ENCODE results near the gene FBXL19. TPM values are rescaled to one million over a fixed set of nuclear protein-coding genes. Genes with fewer than 3 reads are reported as not detected.

FBXL19 gene
- total and polyA plus RNA-seq, 2 of the 13 experiments (the other 11 are each of a cell fraction or from before 2014, with no cell fraction given) = 6.0 to 13.7 TPM

DNA sequence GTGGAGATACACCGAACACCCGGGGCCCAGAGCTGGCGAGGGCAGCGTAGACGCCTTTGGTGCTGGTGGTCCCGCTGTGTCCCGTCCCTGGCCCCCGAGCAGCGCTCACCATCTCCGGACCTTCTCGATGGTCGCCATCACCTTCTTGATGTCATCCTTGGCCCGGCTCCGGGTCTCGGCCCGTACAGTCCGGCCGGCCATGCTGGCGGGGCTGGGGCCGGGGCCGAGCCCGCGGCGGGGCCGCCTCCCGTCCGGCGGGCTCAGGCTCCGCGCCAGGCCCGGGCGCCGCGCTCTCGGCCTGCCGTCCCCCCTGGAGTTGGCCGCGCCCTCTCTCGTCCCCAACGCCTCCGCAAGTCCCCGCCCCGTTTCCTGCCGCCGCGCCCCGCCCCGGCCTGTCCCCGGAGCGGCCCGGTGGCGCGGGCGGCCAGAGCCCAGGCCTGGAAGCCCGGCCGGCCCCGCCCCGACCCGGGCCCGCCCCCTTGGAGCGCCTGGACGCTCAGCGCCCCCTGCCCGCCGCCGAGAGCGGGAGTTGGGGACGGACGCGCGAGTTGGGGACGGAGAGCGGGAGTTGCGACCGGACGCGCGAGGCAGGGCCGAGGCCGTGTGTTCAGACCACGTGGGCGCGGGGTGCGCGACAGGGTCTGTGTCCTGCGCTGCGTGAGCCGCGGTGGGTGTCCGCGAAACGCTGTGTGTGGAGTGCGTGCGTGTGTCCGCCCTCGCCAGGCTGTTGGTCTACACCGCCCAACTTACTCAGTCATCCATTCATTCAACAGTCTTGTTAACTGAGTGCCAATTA is 29.4 kb upstream of the FBXL19 start, which contains the start of gene BCL7C (continued):
- TF ChIP-seq, protein P1, sequence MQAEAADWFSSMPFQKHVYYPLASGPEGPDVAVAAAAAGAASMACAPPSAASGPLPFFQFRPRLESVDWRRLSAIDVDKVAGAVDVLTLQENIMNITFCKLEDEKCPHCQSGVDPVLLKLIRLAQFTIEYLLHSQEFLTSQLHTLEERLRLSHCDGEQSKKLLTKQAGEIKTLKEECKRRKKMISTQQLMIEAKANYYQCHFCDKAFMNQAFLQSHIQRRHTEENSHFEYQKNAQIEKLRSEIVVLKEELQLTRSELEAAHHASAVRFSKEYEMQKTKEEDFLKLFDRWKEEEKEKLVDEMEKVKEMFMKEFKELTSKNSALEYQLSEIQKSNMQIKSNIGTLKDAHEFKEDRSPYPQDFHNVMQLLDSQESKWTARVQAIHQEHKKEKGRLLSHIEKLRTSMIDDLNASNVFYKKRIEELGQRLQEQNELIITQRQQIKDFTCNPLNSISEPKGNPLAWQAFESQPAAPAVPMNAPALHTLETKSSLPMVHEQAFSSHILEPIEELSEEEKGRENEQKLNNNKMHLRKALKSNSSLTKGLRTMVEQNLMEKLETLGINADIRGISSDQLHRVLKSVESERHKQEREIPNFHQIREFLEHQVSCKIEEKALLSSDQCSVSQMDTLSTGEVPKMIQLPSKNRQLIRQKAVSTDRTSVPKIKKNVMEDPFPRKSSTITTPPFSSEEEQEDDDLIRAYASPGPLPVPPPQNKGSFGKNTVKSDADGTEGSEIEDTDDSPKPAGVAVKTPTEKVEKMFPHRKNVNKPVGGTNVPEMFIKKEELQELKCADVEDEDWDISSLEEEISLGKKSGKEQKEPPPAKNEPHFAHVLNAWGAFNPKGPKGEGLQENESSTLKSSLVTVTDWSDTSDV (CRISPR knock-in tag; IDR thresholded peaks at IDR 0.05) = no peak; the same call in 1 of the 2 replicates
- TF ChIP-seq, protein P2, sequence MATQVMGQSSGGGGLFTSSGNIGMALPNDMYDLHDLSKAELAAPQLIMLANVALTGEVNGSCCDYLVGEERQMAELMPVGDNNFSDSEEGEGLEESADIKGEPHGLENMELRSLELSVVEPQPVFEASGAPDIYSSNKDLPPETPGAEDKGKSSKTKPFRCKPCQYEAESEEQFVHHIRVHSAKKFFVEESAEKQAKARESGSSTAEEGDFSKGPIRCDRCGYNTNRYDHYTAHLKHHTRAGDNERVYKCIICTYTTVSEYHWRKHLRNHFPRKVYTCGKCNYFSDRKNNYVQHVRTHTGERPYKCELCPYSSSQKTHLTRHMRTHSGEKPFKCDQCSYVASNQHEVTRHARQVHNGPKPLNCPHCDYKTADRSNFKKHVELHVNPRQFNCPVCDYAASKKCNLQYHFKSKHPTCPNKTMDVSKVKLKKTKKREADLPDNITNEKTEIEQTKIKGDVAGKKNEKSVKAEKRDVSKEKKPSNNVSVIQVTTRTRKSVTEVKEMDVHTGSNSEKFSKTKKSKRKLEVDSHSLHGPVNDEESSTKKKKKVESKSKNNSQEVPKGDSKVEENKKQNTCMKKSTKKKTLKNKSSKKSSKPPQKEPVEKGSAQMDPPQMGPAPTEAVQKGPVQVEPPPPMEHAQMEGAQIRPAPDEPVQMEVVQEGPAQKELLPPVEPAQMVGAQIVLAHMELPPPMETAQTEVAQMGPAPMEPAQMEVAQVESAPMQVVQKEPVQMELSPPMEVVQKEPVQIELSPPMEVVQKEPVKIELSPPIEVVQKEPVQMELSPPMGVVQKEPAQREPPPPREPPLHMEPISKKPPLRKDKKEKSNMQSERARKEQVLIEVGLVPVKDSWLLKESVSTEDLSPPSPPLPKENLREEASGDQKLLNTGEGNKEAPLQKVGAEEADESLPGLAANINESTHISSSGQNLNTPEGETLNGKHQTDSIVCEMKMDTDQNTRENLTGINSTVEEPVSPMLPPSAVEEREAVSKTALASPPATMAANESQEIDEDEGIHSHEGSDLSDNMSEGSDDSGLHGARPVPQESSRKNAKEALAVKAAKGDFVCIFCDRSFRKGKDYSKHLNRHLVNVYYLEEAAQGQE (IDR thresholded peaks at IDR 0.05; ENCODE audit: borderline replicate concordance in 1 of 2, low read depth in 1 of 2, low read length in 2 of 2) = no peak; a peak in 1 of 4 replicates
- TF ChIP-seq SAFB2 (CRISPR knock-in tag; IDR thresholded peaks at IDR 0.05; ENCODE audit: borderline replicate concordance, low read depth) = peak; percentile 87
- TF ChIP-seq, protein P3, sequence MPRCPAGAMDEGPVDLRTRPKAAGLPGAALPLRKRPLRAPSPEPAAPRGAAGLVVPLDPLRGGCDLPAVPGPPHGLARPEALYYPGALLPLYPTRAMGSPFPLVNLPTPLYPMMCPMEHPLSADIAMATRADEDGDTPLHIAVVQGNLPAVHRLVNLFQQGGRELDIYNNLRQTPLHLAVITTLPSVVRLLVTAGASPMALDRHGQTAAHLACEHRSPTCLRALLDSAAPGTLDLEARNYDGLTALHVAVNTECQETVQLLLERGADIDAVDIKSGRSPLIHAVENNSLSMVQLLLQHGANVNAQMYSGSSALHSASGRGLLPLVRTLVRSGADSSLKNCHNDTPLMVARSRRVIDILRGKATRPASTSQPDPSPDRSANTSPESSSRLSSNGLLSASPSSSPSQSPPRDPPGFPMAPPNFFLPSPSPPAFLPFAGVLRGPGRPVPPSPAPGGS (CRISPR knock-in tag; IDR thresholded peaks at IDR 0.05) = peak; percentile 65; the same call in 1 of the 2 replicates
- TF ChIP-seq, protein P4, sequence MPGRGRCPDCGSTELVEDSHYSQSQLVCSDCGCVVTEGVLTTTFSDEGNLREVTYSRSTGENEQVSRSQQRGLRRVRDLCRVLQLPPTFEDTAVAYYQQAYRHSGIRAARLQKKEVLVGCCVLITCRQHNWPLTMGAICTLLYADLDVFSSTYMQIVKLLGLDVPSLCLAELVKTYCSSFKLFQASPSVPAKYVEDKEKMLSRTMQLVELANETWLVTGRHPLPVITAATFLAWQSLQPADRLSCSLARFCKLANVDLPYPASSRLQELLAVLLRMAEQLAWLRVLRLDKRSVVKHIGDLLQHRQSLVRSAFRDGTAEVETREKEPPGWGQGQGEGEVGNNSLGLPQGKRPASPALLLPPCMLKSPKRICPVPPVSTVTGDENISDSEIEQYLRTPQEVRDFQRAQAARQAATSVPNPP (CRISPR knock-in tag; IDR thresholded peaks at IDR 0.05) = peak; percentile 79; the same call in 1 of the 2 replicates
- peak; percentile 95 for TF ChIP-seq ZNF510 (CRISPR knock-in tag; IDR thresholded peaks at IDR 0.05; ENCODE audit: low read depth)
- no peak for TF ChIP-seq ATF7 (IDR thresholded peaks at IDR 0.05)
- peak; percentile 68; the same call in 1 of the 2 replicates for TF ChIP-seq ATF7 (CRISPR knock-in tag; IDR thresholded peaks at IDR 0.05)
- TF ChIP-seq, protein P5, sequence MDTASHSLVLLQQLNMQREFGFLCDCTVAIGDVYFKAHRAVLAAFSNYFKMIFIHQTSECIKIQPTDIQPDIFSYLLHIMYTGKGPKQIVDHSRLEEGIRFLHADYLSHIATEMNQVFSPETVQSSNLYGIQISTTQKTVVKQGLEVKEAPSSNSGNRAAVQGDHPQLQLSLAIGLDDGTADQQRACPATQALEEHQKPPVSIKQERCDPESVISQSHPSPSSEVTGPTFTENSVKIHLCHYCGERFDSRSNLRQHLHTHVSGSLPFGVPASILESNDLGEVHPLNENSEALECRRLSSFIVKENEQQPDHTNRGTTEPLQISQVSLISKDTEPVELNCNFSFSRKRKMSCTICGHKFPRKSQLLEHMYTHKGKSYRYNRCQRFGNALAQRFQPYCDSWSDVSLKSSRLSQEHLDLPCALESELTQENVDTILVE (CRISPR knock-in tag; IDR thresholded peaks at IDR 0.05) = peak; percentile 93
- TF ChIP-seq, protein P6, sequence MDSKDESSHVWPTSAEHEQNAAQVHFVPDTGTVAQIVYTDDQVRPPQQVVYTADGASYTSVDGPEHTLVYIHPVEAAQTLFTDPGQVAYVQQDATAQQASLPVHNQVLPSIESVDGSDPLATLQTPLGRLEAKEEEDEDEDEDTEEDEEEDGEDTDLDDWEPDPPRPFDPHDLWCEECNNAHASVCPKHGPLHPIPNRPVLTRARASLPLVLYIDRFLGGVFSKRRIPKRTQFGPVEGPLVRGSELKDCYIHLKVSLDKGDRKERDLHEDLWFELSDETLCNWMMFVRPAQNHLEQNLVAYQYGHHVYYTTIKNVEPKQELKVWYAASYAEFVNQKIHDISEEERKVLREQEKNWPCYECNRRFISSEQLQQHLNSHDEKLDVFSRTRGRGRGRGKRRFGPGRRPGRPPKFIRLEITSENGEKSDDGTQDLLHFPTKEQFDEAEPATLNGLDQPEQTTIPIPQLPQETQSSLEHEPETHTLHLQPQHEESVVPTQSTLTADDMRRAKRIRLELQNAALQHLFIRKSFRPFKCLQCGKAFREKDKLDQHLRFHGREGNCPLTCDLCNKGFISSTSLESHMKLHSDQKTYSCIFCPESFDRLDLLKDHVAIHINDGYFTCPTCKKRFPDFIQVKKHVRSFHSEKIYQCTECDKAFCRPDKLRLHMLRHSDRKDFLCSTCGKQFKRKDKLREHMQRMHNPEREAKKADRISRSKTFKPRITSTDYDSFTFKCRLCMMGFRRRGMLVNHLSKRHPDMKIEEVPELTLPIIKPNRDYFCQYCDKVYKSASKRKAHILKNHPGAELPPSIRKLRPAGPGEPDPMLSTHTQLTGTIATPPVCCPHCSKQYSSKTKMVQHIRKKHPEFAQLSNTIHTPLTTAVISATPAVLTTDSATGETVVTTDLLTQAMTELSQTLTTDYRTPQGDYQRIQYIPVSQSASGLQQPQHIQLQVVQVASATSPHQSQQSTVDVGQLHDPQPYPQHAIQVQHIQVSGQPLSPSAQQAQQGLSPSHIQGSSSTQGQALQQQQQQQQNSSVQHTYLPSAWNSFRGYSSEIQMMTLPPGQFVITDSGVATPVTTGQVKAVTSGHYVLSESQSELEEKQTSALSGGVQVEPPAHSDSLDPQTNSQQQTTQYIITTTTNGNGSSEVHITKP (CRISPR knock-in tag; IDR thresholded peaks at IDR 0.05; ENCODE audit: low read depth) = peak; percentile 56; the same call in 1 of the 2 replicates
- TF ChIP-seq, protein P7, sequence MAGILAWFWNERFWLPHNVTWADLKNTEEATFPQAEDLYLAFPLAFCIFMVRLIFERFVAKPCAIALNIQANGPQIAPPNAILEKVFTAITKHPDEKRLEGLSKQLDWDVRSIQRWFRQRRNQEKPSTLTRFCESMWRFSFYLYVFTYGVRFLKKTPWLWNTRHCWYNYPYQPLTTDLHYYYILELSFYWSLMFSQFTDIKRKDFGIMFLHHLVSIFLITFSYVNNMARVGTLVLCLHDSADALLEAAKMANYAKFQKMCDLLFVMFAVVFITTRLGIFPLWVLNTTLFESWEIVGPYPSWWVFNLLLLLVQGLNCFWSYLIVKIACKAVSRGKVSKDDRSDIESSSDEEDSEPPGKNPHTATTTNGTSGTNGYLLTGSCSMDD (CRISPR knock-in tag; IDR thresholded peaks at IDR 0.05) = peak; percentile 98

Data from HepG2 (cell line).